ENCODE data around the gene HSD17B12.
A peak's percentile ranks its signal among the peaks of the same experiment; 100 is the strongest.

HSD17B12 gene

GRCh38 chr11:43866520-43866919 lies 186.0 kb downstream of the HSD17B12 start:
- DNase-seq (ENCODE audit: low read depth, low spot score), result no peak

GRCh38 chr11:43866969-43867368 lies 186.4 kb downstream of the HSD17B12 start:
- no peak for DNase-seq (ENCODE audit: low read depth, low spot score)

- DNase-seq (ENCODE audit: low read depth, low spot score), result no peak
Observed at GRCh38 chr11:43868852-43869567, 188.5 kb downstream of the HSD17B12 start.

- no peak for DNase-seq (ENCODE audit: low read depth, low spot score)
Observed at GRCh38 chr11:43871051-43871450, 190.5 kb downstream of the HSD17B12 start.

- no peak for DNase-seq (ENCODE audit: low read depth, low spot score)
Observed at GRCh38 chr11:43872995-43873394, 192.5 kb downstream of the HSD17B12 start.

- DNase-seq (ENCODE audit: low read depth, low spot score), result no peak
Observed at GRCh38 chr11:43874078-43874477, 193.5 kb downstream of the HSD17B12 start.

GRCh38 chr11:43874738-43875137 lies 194.2 kb downstream of the HSD17B12 start:
- DNase-seq (ENCODE audit: low read depth, low spot score), result no peak

- no peak for DNase-seq (ENCODE audit: low read depth, low spot score)
Observed at GRCh38 chr11:43879789-43880639, 199.5 kb downstream of the HSD17B12 start.

- peak; percentile 82 for DNase-seq (ENCODE audit: low read depth, low spot score)
Observed at GRCh38 chr11:43880640-43881159, 200.2 kb downstream of the HSD17B12 start, which contains the start of gene ALKBH3. ALKBH3 (plus strand) TSS chr11:43880831; CDS start chr11:43882653, 1,822 bp downstream.

- DNase-seq (ENCODE audit: low read depth, low spot score), result no peak
Observed at GRCh38 chr11:43892851-43893250, 212.3 kb downstream of the HSD17B12 start.

GRCh38 chr11:43894546-43894945 lies 214.0 kb downstream of the HSD17B12 start:
- DNase-seq (ENCODE audit: low read depth, low spot score), result no peak

- no peak for DNase-seq (ENCODE audit: low read depth, low spot score)
Observed at GRCh38 chr11:43895601-43896000, 215.1 kb downstream of the HSD17B12 start.

GRCh38 chr11:43898574-43898973 lies 218.0 kb downstream of the HSD17B12 start:
- DNase-seq (ENCODE audit: low read depth, low spot score), result no peak

- no peak for DNase-seq (ENCODE audit: low read depth, low spot score)
Observed at GRCh38 chr11:43899094-43899493, 218.6 kb downstream of the HSD17B12 start.

- no peak for DNase-seq (ENCODE audit: low read depth, low spot score)
Observed at GRCh38 chr11:43901551-43901950, 221.0 kb downstream of the HSD17B12 start.

- no peak for DNase-seq (ENCODE audit: low read depth, low spot score)
Observed at GRCh38 chr11:43903078-43903477, 222.5 kb downstream of the HSD17B12 start.

GRCh38 chr11:43903969-43904368 lies 223.4 kb downstream of the HSD17B12 start:
- no peak for DNase-seq (ENCODE audit: low read depth, low spot score)

GRCh38 chr11:43904742-43905535 lies 224.4 kb downstream of the HSD17B12 start:
- DNase-seq (ENCODE audit: low read depth, low spot score), result no peak

GRCh38 chr11:43905813-43906241 lies 225.3 kb downstream of the HSD17B12 start:
- no peak for DNase-seq (ENCODE audit: low read depth, low spot score)

All from smooth muscle cell of the brain vasculature (primary cell).